ENCODE results near the gene ADGRV1.

DNA sequence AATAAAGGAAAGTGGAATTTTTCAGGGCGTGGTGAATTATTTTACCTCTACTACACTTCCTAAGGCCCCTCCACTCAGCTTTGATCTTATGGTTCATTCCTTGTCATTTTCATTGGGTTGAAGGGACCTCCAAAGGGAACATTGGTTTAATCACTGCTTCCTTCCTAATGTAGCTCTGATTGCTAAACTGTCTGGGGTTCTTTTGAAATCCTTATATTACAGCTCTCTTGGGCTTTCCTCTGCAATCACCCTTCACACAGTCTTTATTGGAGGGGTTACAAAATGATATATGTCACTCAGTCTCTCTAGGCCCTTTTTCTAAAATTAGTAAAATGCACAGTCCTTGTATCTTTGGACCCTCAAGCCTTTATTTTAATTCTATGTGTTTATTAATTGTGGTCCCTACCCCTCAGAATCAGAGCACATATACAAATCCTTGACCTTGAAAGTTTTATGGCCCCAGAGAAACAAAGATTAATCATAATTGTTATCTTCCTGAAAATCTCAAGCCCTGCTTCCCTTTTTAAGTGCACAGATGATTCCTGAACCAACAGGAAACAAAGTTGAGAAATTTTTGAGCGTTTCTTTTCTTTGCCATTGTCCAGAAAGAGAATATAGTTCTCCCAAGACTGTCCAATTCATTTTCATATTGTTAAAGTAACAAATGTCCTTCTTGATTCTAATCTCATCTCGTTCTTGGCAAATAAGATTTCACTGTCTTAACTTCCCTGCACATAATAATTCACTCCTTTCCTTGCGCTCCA, 494.6 kb downstream of the ADGRV1 start:
- TF ChIP-seq, protein P1, sequence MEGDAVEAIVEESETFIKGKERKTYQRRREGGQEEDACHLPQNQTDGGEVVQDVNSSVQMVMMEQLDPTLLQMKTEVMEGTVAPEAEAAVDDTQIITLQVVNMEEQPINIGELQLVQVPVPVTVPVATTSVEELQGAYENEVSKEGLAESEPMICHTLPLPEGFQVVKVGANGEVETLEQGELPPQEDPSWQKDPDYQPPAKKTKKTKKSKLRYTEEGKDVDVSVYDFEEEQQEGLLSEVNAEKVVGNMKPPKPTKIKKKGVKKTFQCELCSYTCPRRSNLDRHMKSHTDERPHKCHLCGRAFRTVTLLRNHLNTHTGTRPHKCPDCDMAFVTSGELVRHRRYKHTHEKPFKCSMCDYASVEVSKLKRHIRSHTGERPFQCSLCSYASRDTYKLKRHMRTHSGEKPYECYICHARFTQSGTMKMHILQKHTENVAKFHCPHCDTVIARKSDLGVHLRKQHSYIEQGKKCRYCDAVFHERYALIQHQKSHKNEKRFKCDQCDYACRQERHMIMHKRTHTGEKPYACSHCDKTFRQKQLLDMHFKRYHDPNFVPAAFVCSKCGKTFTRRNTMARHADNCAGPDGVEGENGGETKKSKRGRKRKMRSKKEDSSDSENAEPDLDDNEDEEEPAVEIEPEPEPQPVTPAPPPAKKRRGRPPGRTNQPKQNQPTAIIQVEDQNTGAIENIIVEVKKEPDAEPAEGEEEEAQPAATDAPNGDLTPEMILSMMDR (IDR thresholded peaks at IDR 0.05; ENCODE audit: insufficient read depth, low read length): no peak
- TF ChIP-seq, protein P2, sequence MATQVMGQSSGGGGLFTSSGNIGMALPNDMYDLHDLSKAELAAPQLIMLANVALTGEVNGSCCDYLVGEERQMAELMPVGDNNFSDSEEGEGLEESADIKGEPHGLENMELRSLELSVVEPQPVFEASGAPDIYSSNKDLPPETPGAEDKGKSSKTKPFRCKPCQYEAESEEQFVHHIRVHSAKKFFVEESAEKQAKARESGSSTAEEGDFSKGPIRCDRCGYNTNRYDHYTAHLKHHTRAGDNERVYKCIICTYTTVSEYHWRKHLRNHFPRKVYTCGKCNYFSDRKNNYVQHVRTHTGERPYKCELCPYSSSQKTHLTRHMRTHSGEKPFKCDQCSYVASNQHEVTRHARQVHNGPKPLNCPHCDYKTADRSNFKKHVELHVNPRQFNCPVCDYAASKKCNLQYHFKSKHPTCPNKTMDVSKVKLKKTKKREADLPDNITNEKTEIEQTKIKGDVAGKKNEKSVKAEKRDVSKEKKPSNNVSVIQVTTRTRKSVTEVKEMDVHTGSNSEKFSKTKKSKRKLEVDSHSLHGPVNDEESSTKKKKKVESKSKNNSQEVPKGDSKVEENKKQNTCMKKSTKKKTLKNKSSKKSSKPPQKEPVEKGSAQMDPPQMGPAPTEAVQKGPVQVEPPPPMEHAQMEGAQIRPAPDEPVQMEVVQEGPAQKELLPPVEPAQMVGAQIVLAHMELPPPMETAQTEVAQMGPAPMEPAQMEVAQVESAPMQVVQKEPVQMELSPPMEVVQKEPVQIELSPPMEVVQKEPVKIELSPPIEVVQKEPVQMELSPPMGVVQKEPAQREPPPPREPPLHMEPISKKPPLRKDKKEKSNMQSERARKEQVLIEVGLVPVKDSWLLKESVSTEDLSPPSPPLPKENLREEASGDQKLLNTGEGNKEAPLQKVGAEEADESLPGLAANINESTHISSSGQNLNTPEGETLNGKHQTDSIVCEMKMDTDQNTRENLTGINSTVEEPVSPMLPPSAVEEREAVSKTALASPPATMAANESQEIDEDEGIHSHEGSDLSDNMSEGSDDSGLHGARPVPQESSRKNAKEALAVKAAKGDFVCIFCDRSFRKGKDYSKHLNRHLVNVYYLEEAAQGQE (IDR thresholded peaks at IDR 0.05; ENCODE audit: insufficient replicate concordance, low read depth): no peak
- no peak for TF ChIP-seq POLR2AphosphoS5 (IDR thresholded peaks at IDR 0.05; ENCODE audit: low read depth)
- no peak for TF ChIP-seq GABPA (IDR thresholded peaks at IDR 0.05; ENCODE audit: low read depth)

Data from HL-60 (cell line).